ENCODE measurements around the gene FHAD1. TPM values are rescaled to one million over a fixed set of nuclear protein-coding genes. Genes with fewer than 3 reads are reported as not detected.
A peak's percentile ranks its signal among the peaks of the same experiment; 100 is the strongest.

Gene FHAD1
- total and polyA plus RNA-seq, 8 donors = 0.75 to 5.5 (median 2.1) TPM

DNA sequence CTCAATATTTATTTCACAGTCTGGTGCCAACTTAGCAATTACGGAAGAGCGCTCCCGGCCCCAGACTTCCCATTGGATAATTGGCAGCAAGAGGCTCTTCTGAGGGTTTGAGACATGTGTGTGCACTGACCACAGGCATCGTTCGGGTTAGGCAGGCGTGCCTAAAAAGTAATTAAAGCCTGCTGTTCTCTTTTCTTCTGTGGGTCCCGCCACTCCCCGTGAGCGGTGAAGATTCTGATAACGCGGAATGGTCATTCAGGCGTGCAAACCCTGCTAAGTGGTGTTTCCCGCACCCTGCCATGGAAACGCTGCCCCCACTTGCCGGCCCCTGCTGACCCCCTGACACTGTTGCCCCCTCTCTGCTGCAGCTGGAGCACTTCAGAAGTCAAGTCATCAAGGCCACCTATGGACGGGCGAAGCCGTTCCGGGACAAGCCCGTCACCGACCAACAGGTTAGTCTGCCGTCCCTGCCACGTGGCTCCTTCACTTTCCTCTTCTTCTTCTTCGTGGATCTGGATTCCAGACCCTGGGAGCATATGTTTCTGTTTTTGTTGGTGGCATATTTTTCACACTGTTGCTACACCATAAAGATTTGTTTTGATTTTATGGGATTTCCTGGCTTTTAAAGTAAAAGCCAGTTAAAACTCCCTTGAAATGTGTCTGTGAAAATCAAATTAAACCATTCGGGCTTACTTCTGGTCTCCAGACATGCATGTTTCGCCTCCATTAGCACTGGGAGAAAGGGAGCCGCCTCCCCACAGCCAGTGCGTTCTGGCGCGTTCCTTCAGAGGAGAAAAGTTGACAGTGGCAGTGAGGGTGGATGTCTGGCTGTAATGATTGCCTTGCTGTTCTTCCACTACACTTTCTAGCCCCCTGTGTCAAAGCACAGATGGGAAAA, 79.9 kb downstream of the FHAD1 start:
- peak in 3 of 4 donors; percentile 8 to 26 (median 10) for ATAC-seq
- FAIRE-seq = no peak
- DNase-seq = no peak
- TF ChIP-seq CTCF (IDR thresholded peaks at IDR 0.05) = no peak
- Histone ChIP-seq H3K4me3 (peak overlapping the region in 1 of 4 donors; percentile 19), H3K36me3 (no peaks in the 10 kb centered on the region), H3K9me3 (no peaks in the 10 kb centered on the region), H3K27ac (peak overlapping the region in 1 of 4 donors; percentile 63), H3K4me1 (peaks cover 10 to 20% (median 15%) of the 10 kb centered on the region in 3 donors), H3K27me3 (no peaks in the 10 kb centered on the region)
- WGBS, 2 donors = 50 to 57% methylated on average over 30 of the region's 30 CpGs
- intact Hi-C loops (cut with DNase I) = loop anchor here in 2 of 3 donors (5.0 kb wide), 3 partner anchors 85 to 105 kb away; no protein-coding TSS in a partner anchor

DNA sequence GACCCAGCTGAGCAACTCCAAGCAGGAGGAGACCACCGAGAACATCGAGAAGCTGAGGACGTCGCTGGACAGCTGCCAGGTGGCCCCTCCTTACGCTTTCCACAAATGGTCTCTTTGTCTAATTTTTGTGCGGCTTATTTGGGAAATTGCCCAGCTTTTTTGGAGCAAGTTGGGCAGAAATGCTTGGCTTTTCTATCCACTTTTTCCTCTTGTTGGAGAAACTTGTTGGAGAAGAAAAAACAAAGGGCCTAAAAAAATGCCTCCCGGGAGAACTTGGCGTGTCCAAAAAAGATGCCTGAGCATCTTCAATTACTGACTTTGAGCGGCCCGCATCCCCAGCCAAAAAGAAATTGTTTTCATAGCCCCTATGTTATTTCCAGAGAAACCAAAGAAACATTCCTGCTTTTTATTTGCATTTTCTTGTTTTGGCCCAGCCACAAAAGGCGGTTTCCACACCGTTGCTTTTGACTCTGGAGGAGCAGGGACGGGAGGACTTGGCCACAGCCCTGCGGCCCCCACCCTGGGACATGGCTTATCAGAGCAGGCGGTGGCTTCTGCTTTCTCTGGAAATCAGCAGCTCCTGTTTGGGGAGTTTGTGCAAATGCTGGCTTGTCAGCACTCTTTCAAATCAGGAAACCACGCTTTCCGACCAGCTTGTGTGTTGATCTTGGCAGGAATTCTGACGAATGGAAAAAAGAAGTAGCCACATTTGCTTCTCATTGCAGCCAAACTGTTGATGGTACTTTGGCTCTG, 81.5 kb downstream of the FHAD1 start:
- FAIRE-seq (no peak), ATAC-seq (peak; percentile 67 to 83 (median 82)), DNase-seq (peak in 3 of 6 donors; percentile 60 to 83 (median 73))
- Histone ChIP-seq H3K9me3 (no peaks in the 10 kb centered on the region), H3K36me3 (no peaks in the 10 kb centered on the region), H3K4me1 (peaks cover 10 to 16% (median 15%) of the 10 kb centered on the region in 3 donors), H3K4me3 (no peak overlapping the region), H3K27me3 (no peaks in the 10 kb centered on the region), H3K27ac (peak overlapping the region; percentile 49 to 67 (median 58))
- 16 to 19% methylated on average over 18 of the region's 18 CpGs for WGBS, 2 donors
- intact Hi-C loops (cut with DNase I) = loop anchor here in 2 of 3 donors (5.0 kb wide), 3 partner anchors 84 to 104 kb away; no protein-coding TSS in a partner anchor
- no peak for TF ChIP-seq CTCF (IDR thresholded peaks at IDR 0.05)

- WGBS, 2 donors = 41 to 44% methylated on average over 21 of the region's 21 CpGs
- Histone ChIP-seq H3K4me3 (no peak overlapping the region), H3K27ac (peak overlapping the region; percentile 49 to 67 (median 58)), H3K4me1 (peaks cover 10 to 16% (median 15%) of the 10 kb centered on the region in 3 donors), H3K9me3 (no peaks in the 10 kb centered on the region), H3K36me3 (no peaks in the 10 kb centered on the region), H3K27me3 (no peaks in the 10 kb centered on the region)
- TF ChIP-seq CTCF (IDR thresholded peaks at IDR 0.05) = peak in 1 of 4 donors; percentile 26
- FAIRE-seq (no peak), DNase-seq (peak in 5 of 6 donors; percentile 68 to 78 (median 74)), ATAC-seq (peak; percentile 79 to 87 (median 81))
- intact Hi-C loops (cut with DNase I) = loop anchor here in 2 of 3 donors (5.0 kb wide), 3 partner anchors 83 to 103 kb away; no protein-coding TSS in a partner anchor
These were observed 82.2 kb downstream of the FHAD1 start for GRCh38 chr1:15329104-15329820.

GRCh38 chr1:15330028-15330427, 83.0 kb downstream of the FHAD1 start:
- peaks cover 10 to 16% (median 15%) of the 10 kb centered on the region in 3 donors for H3K4me1 ChIP-seq
- no peaks in the 10 kb centered on the region for H3K27me3 ChIP-seq
- DNase-seq (no peak), ATAC-seq (no peak), FAIRE-seq (no peak)
- no peak for TF ChIP-seq CTCF (IDR thresholded peaks at IDR 0.05)
- intact Hi-C loops (cut with DNase I) = no loop called here
- no peaks in the 10 kb centered on the region for H3K36me3 ChIP-seq
- H3K4me3 ChIP-seq = no peak overlapping the region
- no peaks in the 10 kb centered on the region for H3K9me3 ChIP-seq
- 91 to 92% methylated on average over 8 of the region's 8 CpGs for WGBS, 2 donors
- no peak overlapping the region for H3K27ac ChIP-seq

All from pancreas (tissue), 10 donors.